HG03439 (cell line): ENCODE results near the gene LAMB1.
"Not testable (repeated sequence)": the region's sequence is repeated elsewhere in the genome, so short reads cannot be mapped to it uniquely, and the experiment has no call there.

ENCODE experiments used
- ATAC-seq: cut with Tn5 transposase; IDR thresholded peaks from one replicate; pipeline ENCODE4 v1.9.1; 2021; ENCODE audit warnings: mild to moderate bottlenecking, moderate library complexity; ENCODE audit not compliant: unreplicated experiment

Gene LAMB1

GRCh38 chr7:107922886-107923285, 80.1 kb downstream of the LAMB1 start:
- ATAC-seq: no peak

DNA sequence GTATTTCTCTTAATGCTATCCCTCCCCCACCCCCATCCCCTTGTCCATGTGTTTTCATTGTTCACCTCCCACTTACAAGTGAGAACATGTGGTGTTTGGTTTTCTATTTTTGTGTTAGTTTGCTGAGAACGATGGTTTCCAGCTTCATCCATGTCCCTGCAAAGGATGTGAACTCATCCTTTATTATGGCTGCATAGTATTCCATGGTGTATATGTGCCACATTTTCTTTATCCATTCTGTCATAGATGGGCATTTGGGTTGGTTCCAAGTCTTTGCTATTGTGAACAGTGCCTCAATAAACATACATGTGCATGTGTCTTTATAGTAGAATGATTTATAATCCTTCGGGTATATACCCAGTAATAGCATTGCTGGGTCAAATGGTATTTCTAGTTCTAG, 81.1 kb downstream of the LAMB1 start:
- ATAC-seq: not testable (repeated sequence)

- ATAC-seq: no peak
These were observed 82.8 kb downstream of the LAMB1 start for GRCh38 chr7:107920048-107920772.

DNA sequence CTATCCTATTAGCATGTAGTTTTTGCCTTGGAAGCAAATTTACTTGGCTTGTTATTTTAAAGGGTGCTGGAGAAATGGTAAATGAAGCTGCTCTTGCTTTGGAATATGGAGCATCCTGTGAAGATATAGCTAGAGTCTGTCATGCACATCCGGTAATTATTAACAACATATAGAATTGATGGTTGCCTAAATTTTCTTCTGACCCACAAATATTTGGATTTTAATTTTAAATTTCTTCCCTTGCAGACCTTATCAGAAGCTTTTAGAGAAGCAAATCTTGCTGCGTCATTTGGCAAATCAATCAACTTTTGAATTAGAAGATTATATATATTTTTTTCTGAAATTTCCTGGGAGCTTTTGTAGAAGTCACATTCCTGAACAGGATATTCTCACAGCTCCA, 84.0 kb downstream of the LAMB1 start:
- ATAC-seq: no peak

DNA sequence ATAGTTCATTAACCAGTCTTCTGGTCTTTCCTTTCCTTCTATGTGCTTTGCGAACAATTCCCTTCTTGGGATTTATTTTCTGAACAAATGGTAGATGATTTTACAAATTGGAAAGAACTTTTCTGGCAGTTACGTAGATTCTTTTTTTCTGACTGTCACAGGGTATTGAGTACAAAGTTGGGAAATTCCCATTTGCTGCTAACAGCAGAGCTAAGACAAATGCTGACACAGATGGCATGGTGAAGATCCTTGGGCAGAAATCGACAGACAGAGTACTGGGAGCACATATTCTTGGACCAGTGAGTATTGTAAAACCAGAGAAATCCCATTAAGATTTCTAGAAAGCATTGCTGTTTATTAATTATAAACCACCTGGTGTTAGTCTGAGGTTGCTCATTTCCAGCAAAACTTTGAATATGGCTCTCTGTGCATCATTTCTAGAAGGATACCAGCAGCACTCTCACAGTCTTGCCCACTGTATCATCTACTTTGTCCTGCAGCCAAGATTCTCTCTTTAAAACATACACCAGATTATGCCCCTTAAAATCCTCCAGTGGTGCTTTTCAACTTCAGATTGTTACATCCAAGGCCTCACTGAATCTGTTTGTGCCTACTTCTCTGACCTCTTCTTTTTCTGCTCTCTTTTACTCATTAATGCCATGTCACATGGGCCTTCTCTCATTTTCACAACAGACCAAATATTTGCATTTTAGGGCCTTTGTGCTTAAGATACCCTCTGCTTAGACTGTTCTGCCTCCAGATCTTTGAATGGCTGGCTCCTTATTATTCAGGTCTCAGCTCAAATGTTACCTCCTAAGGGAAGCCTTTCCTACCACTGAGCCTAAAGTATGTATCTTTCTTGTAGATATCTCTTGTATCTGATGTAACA, 85.0 kb downstream of the LAMB1 start:
- ATAC-seq: peak; percentile 79

GRCh38 chr7:107915541-107915940, 87.4 kb downstream of the LAMB1 start:
- ATAC-seq: no peak

DNA sequence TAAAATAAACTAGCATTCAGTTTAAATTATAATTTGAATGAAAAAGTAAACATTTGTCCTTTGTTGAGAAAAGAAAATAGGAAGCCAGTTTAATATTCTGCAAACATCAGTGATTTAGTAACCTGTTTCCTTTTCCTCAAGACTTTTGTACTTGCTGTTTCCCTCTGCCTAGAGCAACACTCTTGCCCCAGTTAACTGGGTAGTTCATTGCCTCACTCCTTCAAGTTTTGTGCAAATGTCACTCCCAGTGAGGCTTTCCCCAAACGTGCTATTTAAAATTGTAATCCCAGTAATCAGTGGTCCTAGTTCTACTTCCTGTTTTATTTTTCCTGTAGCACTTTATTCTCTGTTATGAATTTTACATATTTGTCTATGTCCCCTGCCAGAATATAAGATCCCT, 88.1 kb downstream of the LAMB1 start:
- no peak for ATAC-seq

- no peak for ATAC-seq
These were observed 89.1 kb downstream of the LAMB1 start for GRCh38 chr7:107913851-107914250.

DNA sequence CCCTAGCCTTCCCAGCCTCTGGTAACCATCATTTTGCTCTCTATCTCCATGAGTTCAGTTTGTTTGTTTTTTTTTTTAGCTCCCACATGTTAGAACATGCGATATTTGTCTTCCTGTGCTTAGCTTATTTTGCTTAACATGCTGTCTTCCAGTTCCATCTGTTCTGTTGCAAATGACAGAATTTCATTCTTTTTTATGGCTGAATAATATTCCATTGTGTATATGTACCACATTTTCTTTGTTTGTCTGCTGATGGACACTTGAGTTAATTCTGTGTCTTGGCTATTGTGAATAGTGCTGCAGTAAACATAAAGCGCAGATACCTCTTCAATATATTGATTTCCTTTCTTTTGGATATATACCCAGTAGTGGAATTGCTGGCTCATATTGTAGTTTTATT, 91.0 kb downstream of the LAMB1 start:
- ATAC-seq: no peak

DNA sequence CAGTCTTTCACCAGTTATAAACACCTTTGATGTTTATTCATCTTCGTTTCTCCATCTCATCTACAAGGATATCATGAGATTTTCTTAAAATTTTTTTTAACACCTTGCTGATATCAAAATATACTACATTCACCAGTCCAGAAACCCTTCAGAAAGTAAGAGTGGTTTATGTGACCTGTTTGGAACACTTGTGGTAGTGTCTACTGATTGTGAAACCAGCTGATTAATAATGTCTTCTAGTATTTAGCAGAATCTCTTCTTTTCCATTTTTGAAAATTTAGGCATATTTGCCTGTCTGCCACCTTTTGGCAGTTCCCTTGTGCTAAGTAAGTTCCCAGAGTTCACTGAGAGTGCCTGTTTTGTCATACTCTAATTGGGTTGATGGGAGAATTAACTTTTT, 93.5 kb downstream of the LAMB1 start:
- ATAC-seq: no peak

DNA sequence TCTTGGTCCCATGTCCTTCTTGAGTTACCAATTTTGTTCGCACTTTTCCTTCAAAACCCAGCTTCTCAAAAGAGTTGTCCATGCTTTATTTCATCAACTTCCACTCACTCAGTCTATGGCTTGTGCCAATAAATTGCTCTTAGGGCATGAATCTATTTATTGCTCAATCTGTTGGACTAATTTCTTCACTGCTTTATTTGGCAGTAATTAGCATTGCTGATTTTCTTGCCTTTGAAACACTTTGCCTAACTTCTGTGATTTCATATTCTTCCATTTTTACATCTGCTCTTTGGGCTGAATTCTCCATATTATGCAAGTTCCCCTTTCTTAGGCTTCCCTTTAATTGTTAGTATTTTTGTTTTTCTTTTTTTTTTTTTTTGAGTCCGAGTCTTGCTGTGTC, 95.2 kb downstream of the LAMB1 start:
- no peak for ATAC-seq

DNA sequence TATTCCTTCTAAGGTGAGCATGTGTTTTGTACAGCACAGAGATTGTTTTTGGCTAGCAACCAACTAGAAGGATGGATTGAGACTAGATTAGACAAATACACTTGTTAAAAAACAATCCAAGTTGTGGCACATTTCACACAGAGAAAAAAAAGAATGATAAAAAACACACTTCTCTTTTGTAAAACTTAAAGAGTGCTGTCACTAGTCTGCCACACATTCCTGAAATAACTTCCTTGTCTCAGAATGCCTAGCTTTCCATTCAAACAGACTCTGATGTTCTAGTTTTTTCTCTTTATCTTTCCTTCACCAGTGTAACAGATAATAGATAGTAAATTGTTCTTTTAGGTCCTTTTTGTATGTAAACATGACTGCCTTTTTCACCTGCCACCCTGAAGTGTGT, 100.6 kb downstream of the LAMB1 start:
- no peak for ATAC-seq

- ATAC-seq: no peak
These were observed 102.4 kb downstream of the LAMB1 start for GRCh38 chr7:107900496-107901015.

GRCh38 chr7:107898997-107899594, 103.9 kb downstream of the LAMB1 start:
- no peak for ATAC-seq

DNA sequence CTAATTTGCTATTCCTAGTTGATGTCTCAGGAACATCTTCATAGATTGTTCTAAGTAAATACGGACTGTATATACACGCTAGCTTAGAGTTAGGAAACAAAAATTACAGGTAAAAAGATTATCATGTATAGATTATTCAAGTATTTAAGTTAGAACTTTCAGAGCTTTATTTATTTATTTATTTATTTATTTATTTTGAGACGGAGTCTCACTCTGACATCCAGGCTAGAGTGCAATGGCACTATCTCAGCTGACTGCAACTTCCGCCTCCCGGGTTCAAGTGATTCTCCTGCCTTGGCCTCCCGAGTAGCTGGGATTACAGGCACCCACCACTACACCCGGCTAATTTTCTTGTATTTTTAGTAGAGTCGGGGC, 110.6 kb downstream of the LAMB1 start:
- ATAC-seq: not testable (repeated sequence)

DNA sequence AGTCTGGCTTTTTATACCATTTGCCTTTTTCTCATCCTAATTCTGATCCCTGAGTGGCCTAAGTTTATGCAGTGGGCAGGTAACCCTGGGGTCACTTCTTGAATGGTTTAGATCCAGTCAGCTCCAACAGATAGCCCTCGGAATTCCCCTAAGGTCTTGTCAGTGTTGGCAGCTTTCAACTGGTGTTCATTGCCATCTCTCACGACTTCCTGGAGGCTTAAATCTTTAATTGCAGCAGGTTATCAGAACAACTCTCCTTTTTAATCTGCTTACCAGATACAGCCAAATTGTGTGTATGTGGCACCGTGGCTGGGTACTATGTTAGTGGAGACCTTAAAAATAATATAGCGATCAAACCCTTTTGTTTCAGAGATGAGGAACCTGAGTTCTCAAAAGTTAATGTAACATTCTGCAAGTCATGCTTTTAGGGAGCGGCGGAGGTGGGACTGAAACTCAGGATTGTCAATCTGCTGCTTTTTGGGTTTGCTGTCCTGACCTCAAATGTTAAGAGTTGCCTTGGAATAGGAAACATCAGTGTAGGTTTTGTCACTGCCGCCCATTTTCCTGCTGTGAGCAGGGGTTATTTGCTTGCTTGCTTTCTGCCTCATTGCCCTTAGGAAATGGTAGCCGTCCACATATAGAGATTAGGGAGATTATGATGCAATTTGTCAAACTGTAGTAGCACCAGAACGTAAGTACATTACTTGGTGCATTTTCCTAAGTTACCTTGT, 111.2 kb downstream of the LAMB1 start:
- peak; percentile 22 for ATAC-seq

DNA sequence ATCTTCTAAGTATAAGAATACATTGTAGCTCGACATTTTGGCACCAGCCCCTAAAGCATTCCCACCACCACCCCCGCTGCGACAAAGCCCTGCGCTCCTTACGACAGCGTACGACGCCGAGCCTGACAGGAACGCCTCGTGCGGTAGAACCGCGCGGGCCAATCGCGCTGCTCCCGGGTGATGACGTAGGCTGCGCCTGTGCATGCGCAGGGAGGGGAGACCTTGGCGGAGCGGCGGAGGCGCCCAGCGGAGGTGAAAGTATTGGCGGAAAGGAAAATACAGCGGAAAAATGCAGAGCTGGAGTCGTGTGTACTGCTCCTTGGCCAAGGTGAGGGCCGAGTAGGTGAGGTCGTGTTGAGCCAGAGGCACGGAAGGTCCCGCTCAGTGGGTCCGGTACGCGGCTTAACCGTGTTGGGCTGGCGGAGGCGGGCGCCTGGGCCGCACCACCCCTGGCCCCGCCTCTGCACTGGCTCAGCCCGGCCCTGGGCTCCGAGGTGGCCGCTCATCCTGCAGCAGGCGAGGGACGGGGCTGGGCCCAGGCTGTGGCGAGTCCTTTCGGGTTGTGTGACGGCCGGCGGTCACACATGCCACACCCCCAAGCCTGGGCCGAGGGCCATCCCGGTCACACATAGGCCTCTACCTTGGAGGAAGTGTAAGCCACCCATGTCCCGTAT, 111.9 kb downstream of the LAMB1 start, which contains the start of gene DLD:
Gene DLD, plus strand, starts transcription at position 222 of the 674 bp plus-strand sequence. Its CDS starts 68 bp downstream, at position 290.
- peak; percentile 99 for ATAC-seq

GRCh38 chr7:107890493-107890961, 112.4 kb downstream of the LAMB1 start:
- ATAC-seq: peak; percentile 8

DNA sequence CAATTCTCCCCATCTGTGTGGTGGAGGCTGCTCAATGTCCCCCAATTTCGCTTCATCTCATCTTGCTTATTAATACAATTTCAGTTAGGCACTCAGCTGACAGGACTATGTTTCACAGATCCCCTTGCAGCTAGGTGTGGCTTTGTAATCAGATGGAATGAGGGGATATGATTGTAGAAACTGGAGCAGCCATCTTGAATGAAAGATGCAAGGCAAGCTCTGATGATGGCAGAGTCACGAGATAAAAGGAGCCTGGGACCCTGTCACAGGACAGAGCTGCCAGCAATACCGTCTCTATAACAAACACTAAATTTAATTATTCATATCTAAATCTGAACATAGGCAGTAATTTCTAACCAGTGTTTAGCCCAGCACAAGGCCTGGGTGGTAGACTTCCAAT, 113.0 kb downstream of the LAMB1 start:
- no peak for ATAC-seq

GRCh38 chr7:107887827-107888226, 115.1 kb downstream of the LAMB1 start:
- ATAC-seq: not testable (repeated sequence)
